Measurements from ENCODE around the gene TGM6. TPM values are rescaled to one million over a fixed set of nuclear protein-coding genes. Genes with fewer than 3 reads are reported as not detected.

TGM6 gene
- total RNA-seq, 4 donors from 2014 or later, result not detected

DNA sequence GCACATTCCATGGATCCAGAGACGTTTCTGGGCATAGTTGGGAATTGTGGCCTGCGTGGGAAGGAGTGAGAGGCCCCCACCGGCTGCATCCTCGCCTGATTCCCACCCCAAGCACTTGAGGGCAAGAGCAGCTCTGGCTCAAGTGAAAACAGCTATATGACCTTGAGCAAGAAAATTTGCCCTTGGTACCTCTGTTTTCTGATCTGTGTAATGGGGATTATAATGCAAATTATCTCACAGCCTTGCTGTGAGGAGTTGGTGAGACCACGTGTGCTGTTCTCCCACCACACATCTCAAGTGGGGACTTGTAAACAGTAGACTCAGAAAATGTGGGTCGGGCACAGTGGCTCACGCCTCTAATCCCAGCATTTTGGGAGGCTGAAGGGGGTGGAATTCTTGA is 602 bp downstream of the TGM6 start:
- Histone ChIP-seq H3K36me3 (no peaks in the 10 kb centered on the region), H3K9me3 (no peaks in the 10 kb centered on the region), H3K4me3 (no peak overlapping the region), H3K27me3 (no peaks in the 10 kb centered on the region), H3K4me1 (no peaks in the 10 kb centered on the region), H3K27ac (no peak overlapping the region)
- TF ChIP-seq, protein P1, sequence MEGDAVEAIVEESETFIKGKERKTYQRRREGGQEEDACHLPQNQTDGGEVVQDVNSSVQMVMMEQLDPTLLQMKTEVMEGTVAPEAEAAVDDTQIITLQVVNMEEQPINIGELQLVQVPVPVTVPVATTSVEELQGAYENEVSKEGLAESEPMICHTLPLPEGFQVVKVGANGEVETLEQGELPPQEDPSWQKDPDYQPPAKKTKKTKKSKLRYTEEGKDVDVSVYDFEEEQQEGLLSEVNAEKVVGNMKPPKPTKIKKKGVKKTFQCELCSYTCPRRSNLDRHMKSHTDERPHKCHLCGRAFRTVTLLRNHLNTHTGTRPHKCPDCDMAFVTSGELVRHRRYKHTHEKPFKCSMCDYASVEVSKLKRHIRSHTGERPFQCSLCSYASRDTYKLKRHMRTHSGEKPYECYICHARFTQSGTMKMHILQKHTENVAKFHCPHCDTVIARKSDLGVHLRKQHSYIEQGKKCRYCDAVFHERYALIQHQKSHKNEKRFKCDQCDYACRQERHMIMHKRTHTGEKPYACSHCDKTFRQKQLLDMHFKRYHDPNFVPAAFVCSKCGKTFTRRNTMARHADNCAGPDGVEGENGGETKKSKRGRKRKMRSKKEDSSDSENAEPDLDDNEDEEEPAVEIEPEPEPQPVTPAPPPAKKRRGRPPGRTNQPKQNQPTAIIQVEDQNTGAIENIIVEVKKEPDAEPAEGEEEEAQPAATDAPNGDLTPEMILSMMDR (IDR thresholded peaks at IDR 0.05), result no peak
- TF ChIP-seq POLR2A (IDR thresholded peaks at IDR 0.05), result no peak
- intact Hi-C loops (cut with DNase I; ENCODE audit: low total_unique reads), result no loop called here
- no peak for DNase-seq

DNA sequence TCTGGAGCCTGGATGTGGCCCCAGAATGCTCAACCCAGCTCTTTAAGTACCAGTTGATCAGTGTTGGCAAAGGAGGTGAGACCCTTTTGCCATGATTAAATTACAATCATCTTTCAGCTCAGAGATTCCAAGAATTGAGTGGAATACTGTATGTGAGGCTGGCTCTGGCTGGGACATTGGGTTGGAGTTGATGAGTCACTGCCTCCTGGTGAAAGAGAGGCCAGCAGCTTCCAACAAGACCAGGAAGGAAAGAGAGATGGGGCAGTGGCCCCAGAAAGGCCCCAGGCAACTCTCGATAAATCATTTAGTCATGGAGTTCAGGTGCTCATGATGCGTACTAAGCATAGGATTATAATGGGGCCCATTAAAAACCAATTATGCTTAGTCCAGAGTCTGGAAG is 2.1 kb downstream of the TGM6 start:
- Histone ChIP-seq H3K27ac (no peak overlapping the region), H3K9me3 (no peaks in the 10 kb centered on the region), H3K4me3 (no peak overlapping the region), H3K27me3 (no peaks in the 10 kb centered on the region), H3K36me3 (no peaks in the 10 kb centered on the region), H3K4me1 (no peaks in the 10 kb centered on the region)
- intact Hi-C loops (cut with DNase I; ENCODE audit: low total_unique reads), result no loop called here
- TF ChIP-seq, protein P1 (IDR thresholded peaks at IDR 0.05), result no peak
- no peak for TF ChIP-seq POLR2A (IDR thresholded peaks at IDR 0.05)
- DNase-seq, result no peak

DNA sequence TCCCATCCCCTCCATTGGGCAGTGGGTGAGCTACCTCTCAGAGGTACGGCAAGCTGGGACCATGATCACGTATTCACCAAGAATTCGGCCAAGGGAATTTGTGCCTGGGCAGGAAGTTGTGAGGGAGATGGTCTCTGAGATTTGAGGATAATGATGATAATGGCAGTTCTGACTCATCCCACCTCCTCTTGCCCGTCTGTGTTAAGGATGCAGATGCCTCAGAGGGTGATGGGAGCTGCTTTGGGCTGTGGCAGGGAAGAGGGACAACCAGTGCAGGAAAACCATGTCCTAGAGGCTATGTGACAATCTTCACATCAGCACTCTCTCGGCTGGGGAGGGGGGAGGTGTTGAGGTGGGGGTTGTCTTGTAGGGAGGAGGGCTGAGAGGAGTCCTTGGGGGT is 4.3 kb downstream of the TGM6 start:
- H3K9me3 ChIP-seq, result no peaks in the 10 kb centered on the region
- no peak overlapping the region for H3K27ac ChIP-seq
- H3K36me3 ChIP-seq, result no peaks in the 10 kb centered on the region
- H3K4me1 ChIP-seq, result no peaks in the 10 kb centered on the region
- no peak for DNase-seq
- no peaks in the 10 kb centered on the region for H3K27me3 ChIP-seq
- TF ChIP-seq, protein P1 (IDR thresholded peaks at IDR 0.05), result no peak
- TF ChIP-seq POLR2A (IDR thresholded peaks at IDR 0.05), result no peak
- H3K4me3 ChIP-seq, result no peak overlapping the region
- intact Hi-C loops (cut with DNase I; ENCODE audit: low total_unique reads), result no loop called here

DNA sequence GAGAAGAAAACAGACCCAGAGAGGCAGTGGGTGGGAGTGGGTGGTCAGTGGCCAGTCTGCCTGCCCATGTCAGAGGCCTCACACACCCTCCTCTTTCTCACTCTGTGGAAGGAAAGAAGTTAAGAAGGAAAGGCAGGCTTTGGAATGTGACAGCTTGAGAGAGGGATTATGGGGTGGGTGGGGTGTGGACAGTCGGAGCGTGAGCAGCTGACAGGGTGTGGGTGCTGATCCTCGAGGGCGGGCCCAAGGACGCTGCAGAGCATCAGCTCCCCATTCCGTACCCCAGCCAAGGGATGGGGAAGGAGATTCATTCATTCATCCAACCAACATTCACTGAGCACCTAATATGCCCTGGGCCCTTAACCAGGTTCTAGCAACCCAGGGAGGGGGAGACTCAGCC is 4.8 kb downstream of the TGM6 start:
- Histone ChIP-seq H3K27me3 (no peaks in the 10 kb centered on the region), H3K4me3 (no peak overlapping the region), H3K4me1 (no peaks in the 10 kb centered on the region), H3K9me3 (no peaks in the 10 kb centered on the region), H3K27ac (no peak overlapping the region), H3K36me3 (no peaks in the 10 kb centered on the region)
- TF ChIP-seq, protein P1 (IDR thresholded peaks at IDR 0.05), result no peak
- no peak for TF ChIP-seq POLR2A (IDR thresholded peaks at IDR 0.05)
- intact Hi-C loops (cut with DNase I; ENCODE audit: low total_unique reads), result no loop called here
- DNase-seq, result no peak

DNA sequence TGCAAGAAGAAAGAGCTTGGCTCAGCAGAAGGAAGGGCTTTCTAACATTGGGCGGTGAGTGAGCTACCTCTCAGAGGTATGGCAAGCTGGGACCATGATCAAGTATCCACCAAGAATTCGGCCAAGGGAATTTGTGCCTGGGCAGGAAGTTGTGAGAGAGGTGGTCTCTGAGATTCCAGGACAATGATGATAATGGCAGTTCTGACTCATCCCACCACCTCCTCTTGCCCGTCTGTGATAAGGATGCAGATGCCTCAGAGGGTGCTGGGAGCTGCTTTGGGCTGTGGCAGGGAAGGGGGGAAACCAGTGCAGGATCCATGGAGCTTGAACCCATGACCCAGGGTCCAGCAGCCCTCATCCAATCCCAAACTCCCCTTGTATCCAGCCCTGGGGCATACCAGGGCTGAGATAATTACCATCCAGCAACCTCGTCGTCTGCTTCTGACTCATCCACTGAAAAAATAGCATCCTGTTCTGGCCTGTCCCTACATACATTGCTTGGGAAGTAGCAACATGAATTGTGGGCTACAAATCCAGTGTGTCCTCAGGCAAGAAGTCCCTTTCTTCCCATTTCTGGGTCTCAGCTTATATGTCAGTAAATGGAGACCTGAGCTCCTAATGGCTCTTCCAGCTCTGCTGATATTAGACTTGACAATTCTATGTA is 5.9 kb downstream of the TGM6 start:
- H3K27ac ChIP-seq, result no peak overlapping the region
- H3K4me3 ChIP-seq, result no peak overlapping the region
- H3K4me1 ChIP-seq, result no peaks in the 10 kb centered on the region
- no peaks in the 10 kb centered on the region for H3K36me3 ChIP-seq
- intact Hi-C loops (cut with DNase I; ENCODE audit: low total_unique reads), result no loop called here
- no peak for DNase-seq
- TF ChIP-seq, protein P1 (IDR thresholded peaks at IDR 0.05), result no peak
- TF ChIP-seq POLR2A (IDR thresholded peaks at IDR 0.05), result no peak
- no peaks in the 10 kb centered on the region for H3K9me3 ChIP-seq
- H3K27me3 ChIP-seq, result no peaks in the 10 kb centered on the region

Data from uterus (tissue), 4 donors.